Activated effector memory CD4-positive, alpha-beta T cell treated with Interleukin-2 at 50 U/mL for 16 hours (primary cell): ENCODE results near the gene GPX6.
A peak's percentile ranks its signal among the peaks of the same experiment; 100 is the strongest.
"Not testable (repeated sequence)": the region's sequence is repeated elsewhere in the genome, so short reads cannot be mapped to it uniquely, and the experiment has no call there.

Source experiments
- DNase-seq: peaks from one replicate; pipeline ENCODE4 v3.0.0-alpha.2; 2020

The GPX6 gene

GRCh38 chr6:28515676-28516075, at the start of gene GPX6:
TSS of gene GPX6 (minus strand) at chr6:28515793. CDS start at chr6:28515743, 50 bp downstream.
- no peak for DNase-seq

DNA sequence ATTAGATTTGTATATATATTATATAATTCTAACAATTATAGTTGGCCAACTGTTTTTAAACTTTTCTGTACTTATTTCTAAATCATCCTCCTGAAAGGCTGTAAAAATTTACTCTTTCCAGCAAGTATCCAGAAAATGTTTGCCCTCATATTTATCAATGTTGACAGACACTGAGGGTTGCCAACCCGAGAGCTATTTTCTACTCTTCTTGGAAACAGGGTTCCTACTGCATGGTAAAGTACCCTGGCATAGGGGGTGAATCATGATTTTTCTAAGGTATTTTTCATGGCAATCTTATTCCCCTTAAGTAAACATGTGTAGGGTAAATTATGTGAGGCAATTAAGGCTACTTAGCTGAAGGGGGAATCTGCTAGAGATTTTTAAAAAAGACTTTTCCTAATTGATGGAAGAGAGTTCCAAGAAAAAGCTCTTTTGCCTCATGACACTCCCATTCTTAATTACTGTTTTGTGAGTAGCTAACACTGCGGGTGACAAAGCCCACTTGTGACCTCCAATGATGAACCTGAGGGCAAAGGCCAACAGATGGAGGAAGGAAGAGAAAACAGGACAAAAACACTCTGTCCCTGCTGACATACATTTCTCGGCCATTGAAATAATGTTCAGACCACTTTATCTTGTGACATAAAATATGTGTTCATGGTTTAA, 48.0 kb upstream of the GPX6 start:
- no peak for DNase-seq

DNA sequence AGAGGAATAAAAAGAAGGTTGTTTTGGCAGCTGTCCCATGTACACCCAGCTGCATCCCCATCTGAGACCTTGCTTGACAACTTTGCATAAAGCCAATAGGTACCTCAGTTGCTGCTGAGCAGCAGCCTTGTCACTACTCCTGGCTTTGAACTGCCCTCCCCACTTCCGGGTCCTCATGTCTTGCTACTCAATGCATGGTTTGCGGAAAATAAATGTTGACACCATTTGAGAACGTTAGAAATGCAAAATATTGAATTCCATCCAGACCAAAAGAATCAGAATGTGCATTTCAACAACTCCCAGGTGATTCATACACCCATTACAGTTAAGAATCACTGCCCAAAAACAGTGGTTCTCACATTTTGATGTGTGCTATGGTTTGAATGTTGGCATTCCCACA, 43.0 kb upstream of the GPX6 start:
- no peak for DNase-seq

- DNase-seq: no peak
Measured at GRCh38 chr6:28555136-28555535, 39.5 kb upstream of the GPX6 start.

- no peak for DNase-seq
Measured at GRCh38 chr6:28553986-28554881, 38.6 kb upstream of the GPX6 start.

- DNase-seq: no peak
Measured at GRCh38 chr6:28553384-28553985, 37.9 kb upstream of the GPX6 start.

DNA sequence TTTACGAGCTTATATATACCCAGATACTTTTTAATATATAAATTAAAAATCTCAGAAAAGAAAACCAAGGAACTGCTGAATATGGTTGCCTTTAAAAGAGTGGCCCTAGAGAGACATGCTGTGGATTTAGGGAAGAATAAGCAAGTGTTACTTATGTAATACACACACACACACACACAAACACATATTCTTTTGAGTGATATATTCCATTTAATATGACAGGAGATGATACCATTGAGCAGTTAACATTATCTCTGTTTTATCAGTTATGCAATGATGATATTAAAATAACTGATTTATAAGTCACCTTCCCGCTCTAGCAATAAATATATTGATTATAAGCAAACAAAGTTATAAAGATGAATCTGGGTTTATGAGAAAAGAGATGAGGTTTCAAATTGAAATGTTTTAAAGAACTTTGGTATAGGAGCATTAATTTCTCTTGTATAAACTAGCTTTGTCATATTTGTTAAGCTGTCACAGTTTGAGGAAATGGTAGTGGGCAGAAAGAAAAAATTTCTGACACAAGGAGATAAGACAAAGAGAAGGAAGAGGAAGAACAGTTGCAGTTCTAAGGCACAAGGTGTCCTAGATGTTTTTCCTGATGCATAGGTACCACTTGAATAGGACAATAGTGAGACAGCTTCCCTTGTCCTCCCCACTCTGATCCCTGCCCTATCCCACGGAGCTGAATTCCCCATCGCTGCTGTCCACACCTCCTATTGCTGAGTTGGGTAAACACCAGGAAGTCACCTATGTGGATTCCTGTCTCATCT, 36.5 kb upstream of the GPX6 start:
- DNase-seq: no peak

- not testable (repeated sequence) for DNase-seq
Measured at GRCh38 chr6:28547003-28547402, 31.4 kb upstream of the GPX6 start.

- no peak for DNase-seq
Measured at GRCh38 chr6:28545955-28546354, 30.4 kb upstream of the GPX6 start.

DNA sequence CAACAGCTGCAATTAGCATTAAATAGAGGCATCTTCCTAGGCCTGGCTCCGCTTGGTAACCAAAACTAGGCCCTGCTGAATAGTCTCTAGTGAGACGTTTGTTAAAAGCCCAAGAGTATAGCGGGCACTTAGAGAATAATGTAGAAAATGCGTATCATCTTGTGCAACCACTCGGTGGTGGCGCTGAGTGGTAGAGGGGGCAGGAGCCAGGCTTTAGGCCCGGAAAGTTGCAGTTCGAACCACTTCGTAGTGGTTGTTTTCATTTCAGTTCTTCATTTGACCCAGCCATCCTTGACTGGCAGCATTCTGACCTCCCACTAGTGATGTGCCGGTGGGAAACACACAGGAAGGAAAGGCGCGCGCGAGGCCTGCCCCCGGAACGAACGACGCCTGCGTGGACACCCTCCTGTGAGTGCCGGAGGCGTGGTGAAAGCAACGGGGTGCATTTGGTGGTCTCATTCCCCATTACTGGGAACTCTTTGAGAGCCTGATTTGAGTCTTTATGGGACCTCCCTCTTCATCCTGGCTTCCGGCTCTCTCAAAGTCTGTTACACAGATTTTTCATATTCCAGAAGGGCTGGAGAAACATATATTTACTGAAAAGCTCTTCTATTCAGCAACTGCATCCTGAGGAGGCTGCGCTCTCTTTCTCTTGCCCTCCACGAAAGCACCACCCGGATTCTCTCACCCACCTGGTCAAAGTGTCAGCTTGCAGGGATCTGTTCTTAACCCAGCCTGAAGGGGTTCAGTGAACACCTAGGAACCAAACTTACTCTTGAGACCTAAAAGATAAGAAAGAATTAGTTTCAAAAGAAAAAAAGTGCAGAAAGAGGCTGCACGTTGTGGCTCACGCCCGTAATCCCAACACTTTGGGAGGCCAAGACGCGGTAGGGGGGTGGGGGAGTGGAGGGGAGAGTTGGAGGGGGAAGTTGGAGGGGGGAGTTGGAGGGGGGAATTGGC, 28.3 kb upstream of the GPX6 start:
- DNase-seq: no peak

DNA sequence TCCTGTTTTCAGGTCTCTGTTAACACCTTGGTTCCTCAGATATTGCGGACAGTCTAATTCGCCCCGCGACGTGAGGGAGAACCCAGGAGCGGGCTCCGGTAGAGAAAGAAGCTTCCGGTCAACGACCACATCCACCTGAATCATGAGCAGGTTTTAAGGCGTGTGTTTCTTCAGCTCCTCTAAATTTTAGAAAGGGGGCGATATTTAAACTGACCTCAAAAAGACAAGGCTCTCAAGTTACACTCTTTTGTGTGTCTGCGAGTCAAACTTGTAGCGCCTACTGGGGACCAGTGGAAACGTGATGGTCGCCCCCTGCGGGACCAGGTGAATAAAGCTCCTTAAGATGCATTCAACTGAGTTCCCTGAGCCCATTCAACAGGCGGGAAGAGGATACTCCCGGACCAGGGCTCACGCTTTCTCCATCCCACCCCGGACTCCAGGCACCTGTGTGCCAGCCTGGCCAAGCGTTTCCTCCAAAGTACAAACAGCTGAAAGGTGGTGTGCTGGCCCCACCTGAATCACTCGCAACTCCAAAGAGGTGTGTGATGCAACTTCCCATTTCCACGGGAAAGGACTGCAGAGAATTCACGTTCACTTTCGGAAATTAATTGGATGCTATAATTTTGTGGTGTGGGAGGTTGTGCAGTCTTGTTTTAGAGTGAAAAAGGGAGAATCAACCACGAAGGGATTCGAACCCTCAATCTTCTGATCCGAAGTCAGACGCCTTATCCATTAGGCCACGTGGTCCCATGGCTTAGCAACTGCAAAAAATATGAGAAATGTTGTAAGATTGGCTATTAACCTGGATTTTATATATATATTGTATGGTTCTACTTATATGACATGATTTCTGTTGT, 27.1 kb upstream of the GPX6 start:
- DNase-seq: peak; percentile 22

DNA sequence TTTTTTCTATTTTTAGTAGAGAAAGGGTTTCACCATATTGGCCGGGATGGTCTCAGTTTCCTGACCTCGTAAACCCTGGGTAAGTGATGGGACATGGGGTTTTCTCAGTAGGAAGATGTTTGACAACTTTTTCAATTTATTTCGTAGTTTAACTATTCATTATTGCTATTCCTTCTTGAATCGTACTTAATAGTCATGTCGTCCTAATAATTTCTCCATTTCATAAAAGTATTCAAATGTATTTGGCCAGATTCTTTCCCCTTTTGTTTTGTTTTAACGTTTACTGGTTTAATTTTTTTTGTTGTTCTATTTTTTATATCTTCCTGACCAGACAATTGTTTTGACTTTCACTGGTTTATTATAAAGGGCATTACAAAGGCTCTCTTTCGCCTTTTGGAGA, 26.4 kb upstream of the GPX6 start:
- no peak for DNase-seq

DNA sequence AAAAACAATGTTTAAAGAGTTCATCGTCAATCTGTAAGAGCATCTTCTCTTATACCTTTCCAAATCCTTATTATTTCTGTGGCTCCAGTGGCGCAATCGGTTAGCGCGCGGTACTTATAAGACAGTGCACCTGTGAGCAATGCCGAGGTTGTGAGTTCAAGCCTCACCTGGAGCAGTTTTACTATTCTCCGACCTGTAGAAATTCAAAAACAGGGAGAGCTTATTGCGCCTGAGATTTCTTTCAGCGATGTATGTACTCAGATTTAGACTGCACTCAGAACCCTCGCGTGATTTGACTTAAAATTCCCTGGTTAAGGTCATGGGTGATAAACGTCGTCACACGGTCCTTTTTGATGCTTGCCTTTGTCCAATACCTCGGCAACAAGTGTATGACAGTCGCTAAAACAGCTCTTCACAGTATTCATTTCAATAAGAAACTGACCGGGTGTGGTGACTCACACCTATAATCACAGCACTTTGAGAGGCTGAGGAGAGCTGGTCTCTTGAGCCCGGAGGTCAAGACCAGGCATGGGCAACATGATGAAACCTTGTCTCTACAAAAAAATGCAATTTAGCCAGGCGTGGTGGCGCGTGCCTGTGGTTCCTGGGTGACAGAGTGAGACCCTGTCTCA, 22.0 kb upstream of the GPX6 start:
- DNase-seq: no peak

DNA sequence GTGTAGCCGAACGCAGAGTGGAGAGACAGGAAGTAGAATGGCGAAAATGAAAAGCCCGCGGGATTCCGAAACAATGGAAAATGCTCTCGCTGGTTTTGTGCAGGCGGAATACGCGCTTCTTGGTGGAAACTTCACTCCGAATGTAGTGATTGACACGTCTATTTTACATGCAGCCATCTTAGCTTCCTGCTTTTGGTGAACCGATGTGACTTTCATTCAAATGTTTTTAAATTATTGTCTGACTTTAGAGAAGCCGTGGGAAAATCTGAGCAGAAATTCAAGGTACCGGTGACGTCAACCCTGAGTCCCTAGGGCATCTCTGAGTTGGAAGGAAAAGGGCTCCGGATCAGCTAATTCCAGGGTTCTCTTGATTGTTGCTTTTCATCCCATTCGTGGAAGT, 21.5 kb upstream of the GPX6 start:
- no peak for DNase-seq

DNA sequence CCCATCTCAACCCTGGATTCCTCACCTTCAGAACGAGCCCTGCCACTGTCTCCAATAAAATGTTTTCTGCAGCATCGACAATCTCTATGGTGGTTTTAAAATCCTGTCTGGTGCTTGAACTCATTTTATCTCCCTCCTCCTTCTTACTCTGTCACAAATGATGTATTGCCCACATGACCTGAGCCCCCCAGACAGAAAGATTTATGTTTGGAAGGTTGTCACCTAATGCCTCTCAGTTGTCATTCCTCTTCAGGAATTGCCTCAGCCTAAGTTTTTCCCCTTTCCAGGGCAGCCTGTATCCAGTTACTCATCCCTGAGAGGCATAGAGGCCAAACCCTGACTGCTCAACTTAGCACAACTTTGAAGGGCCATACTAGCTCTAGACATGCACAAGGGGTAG, 19.3 kb upstream of the GPX6 start:
- DNase-seq: no peak

- no peak for DNase-seq
Measured at GRCh38 chr6:28534306-28534705, 18.7 kb upstream of the GPX6 start.

GRCh38 chr6:28531479-28532128, 16.0 kb upstream of the GPX6 start:
- no peak for DNase-seq

DNA sequence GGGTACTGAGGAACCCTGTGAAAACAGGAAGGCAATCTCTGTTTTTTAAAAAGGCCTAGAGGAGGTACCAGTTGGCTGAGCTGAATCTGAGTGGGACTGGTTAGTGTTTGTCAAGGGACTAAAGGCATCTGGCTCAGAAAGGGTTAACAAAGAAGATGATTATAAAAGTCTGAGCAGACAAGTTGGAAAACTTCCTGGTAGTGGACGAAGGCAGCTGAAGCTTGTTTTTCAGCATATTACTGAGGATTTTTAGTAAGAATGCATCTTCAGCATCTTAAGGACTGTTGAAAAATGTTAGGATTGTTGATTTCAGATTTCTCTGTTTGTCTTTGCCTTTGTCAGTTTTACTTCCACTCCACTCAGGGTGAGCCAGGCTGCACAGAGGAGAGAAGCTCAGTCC, 15.2 kb upstream of the GPX6 start:
- DNase-seq: no peak

DNA sequence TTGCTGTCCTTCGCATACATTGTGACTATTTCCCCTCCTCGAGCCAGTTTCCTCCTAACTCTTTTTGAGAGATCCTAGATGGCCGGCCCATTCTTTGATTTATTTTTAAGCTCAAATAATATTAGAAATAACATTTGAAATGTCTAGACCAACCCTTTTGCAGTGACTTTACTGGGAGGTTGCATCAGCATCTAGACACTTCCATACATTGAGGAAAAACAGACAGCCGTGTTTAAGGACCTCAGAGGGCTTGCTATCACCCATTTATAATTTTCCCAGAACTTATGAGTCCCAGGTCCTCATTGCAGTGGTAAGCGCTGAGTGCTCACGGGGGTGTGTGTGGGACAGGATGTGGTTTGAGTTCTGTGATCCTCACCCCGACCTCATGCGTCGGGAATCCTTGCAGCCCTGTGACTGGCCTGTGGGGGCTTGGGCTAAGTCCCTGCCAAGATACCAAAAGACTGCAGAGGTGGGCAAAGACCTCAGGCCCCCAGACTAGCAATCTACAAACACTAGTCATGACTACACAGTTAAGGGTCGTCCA, 10.0 kb upstream of the GPX6 start, which contains the start of gene GPX5:
Gene GPX5 (plus strand): TSS at position 386 of the 544 bp plus-strand sequence. CDS start 133 bp downstream, at position 519.
- DNase-seq: no peak
